Aorta (tissue), 5 donors: ENCODE measurements around the gene INPP4B. TPM values are rescaled to one million over a fixed set of nuclear protein-coding genes. Genes with fewer than 3 reads are reported as not detected.
A peak's percentile ranks its signal among the peaks of the same experiment; 100 is the strongest.

Source experiments
- ATAC-seq: fragments of 200-7000 bp; cut with Tn5 transposase; one replicate; pipeline ENCODE4 v1.9.1; 2022; ENCODE audit warnings: moderate library complexity; ENCODE audit not compliant: low FRiP score
- DNase-seq, 2 donors: peaks; one replicate each; pipeline ENCODE4 v3.0.0-alpha.2; 2020
- H3K27ac ChIP-seq, 2 donors: one replicate each; pipeline ENCODE4 v1.5.1; 2013; ENCODE audit warnings: low read length in 2 of 2, mild to moderate bottlenecking in 2 of 2, moderate library complexity in 2 of 2, control low read depth in 1 of 2, inconsistent platforms in 1 of 2, low read depth in 1 of 2
- H3K27me3 ChIP-seq, 2 donors: one replicate each; pipeline ENCODE4 v1.6.1; 2013; ENCODE audit warnings: control low read depth in 1 of 2, low read length in 1 of 2, mild to moderate bottlenecking in 1 of 2, moderate library complexity in 1 of 2; ENCODE audit not compliant: insufficient read depth in 2 of 2, control insufficient read depth in 1 of 2
- H3K36me3 ChIP-seq, 2 donors: one replicate each; pipeline ENCODE4 v1.6.1; 2013; ENCODE audit warnings: control low read depth in 1 of 2, low read length in 1 of 2, mild to moderate bottlenecking in 1 of 2; ENCODE audit not compliant: insufficient read depth in 2 of 2, control insufficient read depth in 1 of 2
- H3K4me1 ChIP-seq, 2 donors: one replicate each; pipeline ENCODE4 v1.6.1; 2013; ENCODE audit warnings: low read length in 2 of 2, control low read depth in 1 of 2, mild to moderate bottlenecking in 1 of 2, moderate library complexity in 1 of 2; ENCODE audit not compliant: insufficient read depth in 2 of 2, control insufficient read depth in 1 of 2
- H3K4me3 ChIP-seq, 2 donors: one replicate each; pipeline ENCODE4 v1.5.1; 2013; ENCODE audit warnings: low read length in 2 of 2, control low read depth in 1 of 2, mild to moderate bottlenecking in 1 of 2
- H3K9me3 ChIP-seq: one replicate; pipeline ENCODE4 v1.6.1; 2013; ENCODE audit warnings: mild to moderate bottlenecking, low read length; ENCODE audit not compliant: control insufficient read depth
- WGBS, 2 donors: extraction: QIAGEN DNeasy Blood & Tissue Kit; methylation state at CpG; one replicate each; pipeline ENCODE4 v1.1.7; 2013; 5-methylcytosine and 5-hydroxymethylcytosine counted together
- intact Hi-C, 2 donors: fragments of 100-400 bp; cut with DNase I; formaldehyde crosslinking; loops; one replicate each; pipeline versions ENCODE4 v1.14.2 to v1.15.0; 2022
- polyA plus RNA-seq, 2 donors: library from polyadenylated mRNA; stranded (reverse); fragments of 200-250 nt; gene quantifications; one replicate each; pipeline ENCODE4 v1.2.3, GENCODE V29; 2013
- total RNA-seq, 2 donors: library from RNA; stranded (reverse); fragmentation: NEBNext Ultra II Directional; extraction: Animal tissue kit (Norgen Biotek cat#: 25700); gene quantifications; one replicate each; pipeline ENCODE4 v1.2.1, GENCODE V29; 2021
- donor health status: healthy with polysubstance abuse.
- donor health status: Bipolar disorder and iron deficiency.
- donor health status: DM: no; HTN: no; CAD: no.
- donor health status: DM: no; HTN: no; CAD: no.
- donor health status: DM: yes; HTN: yes; CAD: no.

Gene INPP4B
- total and polyA plus RNA-seq, 4 donors = 3.3 to 36.8 (median 20.7) TPM

DNA sequence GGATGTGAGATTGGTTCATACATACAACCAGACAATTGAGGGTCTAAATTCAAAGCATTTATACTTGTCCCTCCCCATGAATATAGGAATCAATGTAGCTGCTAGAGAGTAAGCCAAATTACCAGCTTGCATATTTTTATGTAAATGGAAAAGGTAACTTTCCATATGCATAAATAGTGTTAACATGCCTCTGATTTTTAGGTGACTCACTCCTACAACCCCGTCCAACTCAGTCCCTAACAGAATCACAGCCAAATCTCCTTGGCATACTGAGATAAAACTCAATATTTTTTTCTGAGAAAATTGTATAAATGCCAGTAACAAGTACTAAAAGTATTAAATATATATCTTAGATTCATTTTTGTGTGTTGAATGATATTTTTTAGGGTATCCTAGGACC, 67.2 kb downstream of the INPP4B start:
- intact Hi-C loops = no loop called here
- no peak for DNase-seq
- 0 to 5% methylated on average over 1 of the region's 1 CpG for WGBS, 2 donors
- no peak for ATAC-seq
- H3K4me1 ChIP-seq = peaks cover 0 to 12% of the 10 kb centered on the region in 2 donors
- no peak overlapping the region for H3K27ac ChIP-seq
- no peaks in the 10 kb centered on the region for H3K9me3 ChIP-seq
- H3K36me3 ChIP-seq = no peaks in the 10 kb centered on the region
- no peak overlapping the region for H3K4me3 ChIP-seq
- no peaks in the 10 kb centered on the region for H3K27me3 ChIP-seq

DNA sequence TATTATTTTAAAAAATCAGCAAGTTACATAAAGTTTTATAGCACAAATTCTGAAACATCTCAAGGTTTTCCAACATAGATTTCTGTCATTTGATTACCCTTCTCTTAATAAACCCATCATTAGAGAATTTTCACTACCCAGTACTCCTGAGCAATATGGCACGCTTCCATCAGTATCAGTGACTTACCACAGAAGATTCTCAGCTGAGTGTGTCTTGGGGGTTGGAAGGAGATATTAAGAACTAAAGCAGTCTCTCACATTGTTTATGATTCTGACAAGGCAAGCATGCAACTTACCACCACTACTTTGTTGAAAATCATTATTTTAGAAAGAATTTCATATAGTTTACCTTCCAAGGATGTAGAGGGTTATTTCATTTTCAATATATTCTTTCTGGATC, 67.7 kb downstream of the INPP4B start:
- Histone ChIP-seq H3K4me1 (peaks cover 0 to 12% of the 10 kb centered on the region in 2 donors), H3K27ac (no peak overlapping the region), H3K27me3 (no peaks in the 10 kb centered on the region), H3K36me3 (no peaks in the 10 kb centered on the region), H3K9me3 (no peaks in the 10 kb centered on the region), H3K4me3 (no peak overlapping the region)
- intact Hi-C loops = no loop called here
- no peak for DNase-seq
- WGBS, 2 donors = 81 to 92% methylated on average over 1 of the region's 1 CpG
- ATAC-seq = no peak

DNA sequence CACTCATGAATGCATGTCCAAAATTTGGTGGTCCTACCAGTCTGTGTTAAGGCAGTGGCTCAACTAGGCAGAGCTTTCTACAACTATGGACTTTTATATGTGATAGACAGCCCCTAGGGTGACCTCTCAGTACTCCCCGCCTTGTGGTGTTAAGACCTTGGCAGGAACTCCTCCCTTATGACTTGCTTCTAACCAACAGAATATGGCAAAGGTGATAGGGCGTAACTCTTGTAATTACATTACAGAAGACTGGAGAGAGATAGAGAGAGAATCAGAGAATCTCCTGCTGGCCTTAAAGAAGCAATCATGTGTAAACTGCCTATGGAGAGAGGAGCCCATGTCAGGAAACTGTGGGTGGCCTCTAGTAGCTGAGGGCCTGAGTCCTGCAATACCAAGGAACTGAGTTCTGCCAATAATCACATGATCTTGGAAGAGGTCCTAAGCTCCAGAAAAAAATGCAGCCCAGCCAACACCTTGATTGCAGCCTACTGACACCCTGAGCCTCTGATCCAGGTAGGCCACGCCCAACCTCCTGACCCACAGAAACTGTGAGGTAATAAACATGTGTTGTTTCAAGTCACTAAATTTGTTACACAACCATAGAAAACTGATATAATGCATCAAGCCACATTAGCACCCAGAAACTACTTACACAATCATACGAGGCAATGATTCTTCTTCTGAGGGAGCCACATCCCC, 68.9 kb downstream of the INPP4B start:
- H3K36me3 ChIP-seq = no peaks in the 10 kb centered on the region
- peaks cover 0 to 12% of the 10 kb centered on the region in 2 donors for H3K4me1 ChIP-seq
- no peak overlapping the region for H3K4me3 ChIP-seq
- H3K9me3 ChIP-seq = no peaks in the 10 kb centered on the region
- WGBS, 2 donors = 92% methylated on average over 4 of the region's 4 CpGs
- ATAC-seq = no peak
- intact Hi-C loops = no loop called here
- DNase-seq = no peak
- H3K27me3 ChIP-seq = no peaks in the 10 kb centered on the region
- H3K27ac ChIP-seq = no peak overlapping the region

DNA sequence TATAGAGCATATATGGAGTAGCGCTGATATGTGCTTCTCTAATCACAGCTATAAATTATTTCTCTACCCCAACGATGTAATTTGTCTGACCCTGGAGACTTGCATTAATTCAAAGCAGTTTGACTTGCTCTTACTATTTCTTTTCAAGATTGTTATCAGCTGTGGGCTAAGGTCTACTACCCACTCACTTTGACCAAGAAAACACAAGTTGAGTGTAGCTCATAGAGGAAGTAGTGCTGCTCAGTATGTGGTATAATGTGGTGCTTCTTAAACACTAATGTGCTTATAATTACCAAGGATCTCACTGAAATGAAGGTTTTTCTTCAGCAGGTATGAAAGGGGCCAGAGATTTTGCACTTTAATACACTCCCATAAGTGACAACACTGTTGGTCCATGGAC, 70.1 kb downstream of the INPP4B start:
- no peaks in the 10 kb centered on the region for H3K9me3 ChIP-seq
- no peaks in the 10 kb centered on the region for H3K27me3 ChIP-seq
- H3K4me1 ChIP-seq = peaks cover 0 to 12% of the 10 kb centered on the region in 2 donors
- DNase-seq (no peak), ATAC-seq (no peak)
- no peaks in the 10 kb centered on the region for H3K36me3 ChIP-seq
- no peak overlapping the region for H3K4me3 ChIP-seq
- H3K27ac ChIP-seq = no peak overlapping the region
- intact Hi-C loops = no loop called here
- 72 to 75% methylated on average over 2 of the region's 2 CpGs for WGBS, 2 donors

GRCh38 chr4:142773505-142773904, 72.6 kb downstream of the INPP4B start:
- Histone ChIP-seq H3K27me3 (no peaks in the 10 kb centered on the region), H3K4me3 (no peak overlapping the region), H3K36me3 (no peaks in the 10 kb centered on the region), H3K27ac (no peak overlapping the region), H3K9me3 (no peaks in the 10 kb centered on the region), H3K4me1 (peaks cover 0 to 13% of the 10 kb centered on the region in 2 donors)
- ATAC-seq (no peak), DNase-seq (no peak)
- WGBS, 2 donors = 88 to 93% methylated on average over 2 of the region's 2 CpGs
- intact Hi-C loops = no loop called here

DNA sequence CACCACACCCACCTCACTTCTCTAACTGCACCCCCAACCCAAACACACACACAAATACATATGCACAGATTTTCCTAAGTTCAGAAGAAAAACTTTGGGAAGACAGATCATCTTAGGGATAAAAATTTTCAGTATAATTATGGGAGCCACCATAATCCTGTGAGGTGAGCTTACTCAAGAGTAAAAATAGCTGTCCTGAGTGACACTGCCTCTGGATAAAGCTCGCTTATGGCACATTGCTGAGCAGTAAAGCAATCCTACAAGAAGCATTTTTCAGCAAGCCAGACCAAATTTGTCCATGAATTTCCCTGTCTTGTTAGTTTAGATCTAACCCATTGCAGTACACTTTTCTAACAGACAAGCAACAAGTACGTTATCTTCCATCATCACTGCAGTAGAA, 83.8 kb downstream of the INPP4B start:
- Histone ChIP-seq H3K27ac (no peak overlapping the region), H3K27me3 (no peaks in the 10 kb centered on the region), H3K4me1 (peaks cover 0 to 2% of the 10 kb centered on the region in 2 donors), H3K9me3 (no peaks in the 10 kb centered on the region), H3K4me3 (no peak overlapping the region), H3K36me3 (no peaks in the 10 kb centered on the region)
- intact Hi-C loops = no loop called here
- 95 to 97% methylated on average over 2 of the region's 2 CpGs for WGBS, 2 donors
- ATAC-seq (no peak), DNase-seq (no peak)

DNA sequence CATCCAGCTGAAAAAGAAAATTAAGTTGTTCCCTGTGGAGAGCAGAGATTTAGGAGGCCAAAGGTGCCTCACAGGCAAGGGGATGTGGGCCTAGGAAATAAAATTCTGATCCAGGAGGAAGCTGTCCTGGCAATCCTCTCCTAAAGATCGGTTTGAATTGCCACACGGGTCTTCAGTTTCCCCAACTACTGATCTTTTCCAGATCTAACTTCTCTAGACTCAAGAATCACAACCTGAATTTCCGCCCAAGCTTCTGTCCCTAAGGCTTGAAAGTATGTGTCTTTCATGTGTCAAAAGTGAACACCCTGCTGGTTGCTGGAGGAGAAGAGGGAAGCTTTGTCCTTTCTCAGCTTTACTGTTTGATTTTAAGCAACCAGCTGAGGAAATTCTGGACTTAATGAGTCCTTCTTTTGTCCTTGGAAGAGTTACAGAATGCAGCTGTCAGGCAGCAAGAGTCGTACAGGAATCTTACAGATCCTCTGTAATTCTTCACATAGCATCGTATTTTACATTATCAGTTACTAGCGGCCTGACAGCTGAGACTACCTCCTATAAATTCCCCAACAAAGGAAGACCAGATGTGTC, 93.8 kb downstream of the INPP4B start:
- DNase-seq (no peak), ATAC-seq (no peak)
- H3K9me3 ChIP-seq = no peaks in the 10 kb centered on the region
- no peaks in the 10 kb centered on the region for H3K36me3 ChIP-seq
- no peak overlapping the region for H3K27ac ChIP-seq
- peaks cover 0 to 2% of the 10 kb centered on the region in 2 donors for H3K4me1 ChIP-seq
- intact Hi-C loops = no loop called here
- no peaks in the 10 kb centered on the region for H3K27me3 ChIP-seq
- no peak overlapping the region for H3K4me3 ChIP-seq
- WGBS, 2 donors = 82 to 84% methylated on average over 6 of the region's 6 CpGs

DNA sequence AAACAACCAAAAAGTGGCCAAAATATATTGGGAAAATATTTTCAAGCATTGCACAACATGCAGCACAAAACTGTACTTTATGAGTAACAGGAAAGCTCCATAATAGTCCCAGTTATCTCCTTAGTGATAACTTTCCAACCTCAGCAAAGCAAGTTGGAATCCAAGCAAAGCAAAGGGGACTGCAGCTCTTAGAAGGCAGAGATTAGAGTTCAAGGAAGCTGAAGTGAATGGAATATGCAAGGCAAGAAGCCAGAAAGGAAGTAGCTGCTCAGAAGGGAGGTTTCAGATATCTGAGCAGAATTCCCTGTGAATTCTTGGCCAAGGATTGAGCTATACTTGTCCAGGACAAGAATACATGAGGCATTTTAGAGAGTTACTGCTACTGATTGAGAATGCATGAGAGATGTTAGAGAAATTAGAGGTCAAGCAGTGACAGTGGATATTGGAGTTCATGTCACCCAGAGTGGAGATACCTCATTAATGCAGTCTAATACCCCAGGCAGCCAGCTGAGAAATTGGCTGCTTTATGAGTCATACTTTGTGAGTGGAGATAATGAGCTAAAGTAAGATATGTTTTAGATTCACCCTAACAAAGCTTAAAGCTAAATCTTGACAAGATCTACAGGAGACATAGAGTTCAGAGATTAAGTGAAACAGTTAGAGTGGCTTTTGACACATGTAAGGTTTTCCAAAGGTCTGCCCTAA, 102.8 kb downstream of the INPP4B start:
- H3K4me3 ChIP-seq = no peak overlapping the region
- DNase-seq = no peak
- peak; percentile 66 for ATAC-seq
- H3K4me1 ChIP-seq = peaks cover 0 to 3% of the 10 kb centered on the region in 2 donors
- no peaks in the 10 kb centered on the region for H3K9me3 ChIP-seq
- intact Hi-C loops = no loop called here
- no peak overlapping the region for H3K27ac ChIP-seq
- H3K27me3 ChIP-seq = no peaks in the 10 kb centered on the region
- no peaks in the 10 kb centered on the region for H3K36me3 ChIP-seq

- Histone ChIP-seq H3K4me1 (peaks cover 0 to 3% of the 10 kb centered on the region in 2 donors), H3K4me3 (no peak overlapping the region), H3K27me3 (no peaks in the 10 kb centered on the region), H3K9me3 (no peaks in the 10 kb centered on the region), H3K27ac (no peak overlapping the region), H3K36me3 (no peaks in the 10 kb centered on the region)
- DNase-seq (no peak), ATAC-seq (no peak)
- intact Hi-C loops = no loop called here
- WGBS, 2 donors = 76 to 87% methylated on average over 1 of the region's 1 CpG
Observed at GRCh38 chr4:142741995-142742394, 104.1 kb downstream of the INPP4B start.
